Bone marrow (tissue), 2 donors: ENCODE results near the gene RSRC2.
"Not testable (repeated sequence)": the region's sequence is repeated elsewhere in the genome, so short reads cannot be mapped to it uniquely, and the experiment has no call there.

ENCODE experiments used
- DNase-seq, 2 donors: peaks; one replicate each; lab custom pipeline; 2025; lab: John Stamatoyannopoulos, UW

The RSRC2 gene

GRCh38 chr12:122526683-122527477, at the start of gene RSRC2, which contains the start of gene KNTC1:
Gene RSRC2 (minus strand): TSS chr12:122526936. CDS start chr12:122526853, 83 bp downstream.
Gene KNTC1 (plus strand): TSS chr12:122527249. CDS start chr12:122530064, 2,815 bp downstream.
- peak; percentile 94 to 100 for DNase-seq

DNA sequence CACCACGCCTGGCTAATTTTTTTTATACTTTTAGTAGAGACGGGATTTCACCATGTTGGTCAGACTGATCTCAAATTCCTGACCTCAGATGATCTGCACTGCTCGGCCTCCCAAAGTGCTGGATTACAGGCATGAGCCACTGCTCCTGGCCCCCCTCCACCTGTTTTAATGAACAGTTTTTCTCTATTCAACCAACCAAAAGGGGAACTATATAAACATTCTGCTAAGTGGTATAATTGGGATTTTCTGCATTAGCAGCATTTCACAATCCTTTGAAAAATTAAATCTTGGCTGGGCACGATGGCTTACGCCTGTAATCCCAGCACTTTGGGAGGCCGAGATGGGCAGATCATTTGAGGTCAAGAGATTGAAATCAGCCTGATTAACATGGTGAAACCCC, 45.1 kb upstream of the RSRC2 start:
- DNase-seq: no peak

DNA sequence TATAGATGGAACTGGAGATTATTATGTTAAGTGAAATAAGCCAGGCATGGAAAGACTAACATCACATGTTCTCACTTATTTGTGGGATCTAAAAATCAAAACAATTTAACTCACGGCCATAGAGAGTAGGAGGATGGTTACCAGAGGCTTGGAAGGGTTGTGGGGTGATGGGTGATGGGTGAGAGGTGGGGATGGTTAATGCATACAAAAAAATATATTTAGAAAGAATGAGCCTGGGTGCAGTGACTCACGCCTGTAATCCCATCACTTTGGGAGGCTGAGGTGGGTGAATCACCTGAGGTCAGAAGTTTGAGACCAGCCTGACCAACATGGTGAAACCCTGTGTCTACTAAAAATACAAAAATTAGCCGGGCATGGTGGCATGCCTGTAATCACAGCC, 43.3 kb upstream of the RSRC2 start:
- DNase-seq: not testable (repeated sequence)

- no peak for DNase-seq
Observed at GRCh38 chr12:122569288-122569687, 42.6 kb upstream of the RSRC2 start.

- not testable (repeated sequence) for DNase-seq
Observed at GRCh38 chr12:122566816-122567215, 40.1 kb upstream of the RSRC2 start.

DNA sequence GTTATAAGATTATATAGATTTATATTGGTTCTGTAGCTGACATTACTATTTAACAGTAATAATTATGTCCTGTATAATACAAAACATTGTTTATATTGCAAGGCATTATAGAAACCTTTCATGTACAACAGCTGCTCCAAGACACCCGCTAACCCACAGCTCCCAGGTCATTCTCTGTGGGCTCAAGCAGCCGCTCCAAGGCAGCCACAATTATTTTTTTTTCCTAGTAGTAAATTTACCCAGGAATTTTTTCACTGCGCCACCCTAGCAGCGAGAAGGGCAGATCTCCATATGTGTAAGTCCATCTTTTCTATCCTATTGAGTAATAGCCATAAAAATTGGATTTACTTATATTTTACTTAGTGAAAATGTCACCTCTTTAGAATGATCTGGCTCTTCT, 36.6 kb upstream of the RSRC2 start:
- DNase-seq: no peak

DNA sequence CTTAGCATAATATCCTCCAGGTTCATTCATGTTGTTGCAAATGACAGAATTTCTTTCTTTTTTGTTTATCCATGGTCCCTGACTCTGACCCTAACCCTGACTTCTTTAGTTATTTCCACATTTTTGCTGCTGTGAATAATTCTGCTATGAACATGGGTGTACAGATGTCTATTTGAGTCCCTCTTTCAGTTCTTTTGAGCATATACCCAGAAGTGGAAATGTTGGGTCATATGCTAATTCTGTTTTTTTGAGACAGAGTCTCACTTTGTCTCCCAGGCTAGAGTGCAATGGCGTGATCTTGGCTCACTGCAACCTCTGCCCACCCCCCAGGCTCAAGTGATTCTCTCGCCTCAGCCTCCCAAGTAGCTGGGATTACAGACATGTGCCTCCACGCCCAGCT, 33.4 kb upstream of the RSRC2 start:
- no peak for DNase-seq

- no peak for DNase-seq
Observed at GRCh38 chr12:122558745-122559641, 32.3 kb upstream of the RSRC2 start.

DNA sequence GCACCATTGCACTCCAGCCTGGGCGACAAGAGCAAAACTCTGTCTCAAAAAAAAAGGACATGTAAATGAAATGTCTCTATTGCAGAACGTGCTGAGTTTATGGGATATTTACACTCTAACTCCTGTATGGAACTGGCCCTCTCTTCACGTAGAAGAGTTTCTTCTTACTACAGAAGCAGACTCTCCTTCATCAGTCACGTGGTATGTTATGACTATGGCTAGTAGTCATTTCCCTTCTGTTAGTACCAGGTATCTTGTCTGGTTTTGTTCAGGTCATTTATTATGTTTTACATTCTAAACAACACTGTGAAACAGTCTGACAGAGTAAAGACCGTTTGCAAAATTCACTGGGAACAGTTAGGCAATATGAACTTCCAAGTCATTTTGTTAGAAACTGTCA, 20.6 kb upstream of the RSRC2 start:
- no peak for DNase-seq

- no peak for DNase-seq
Observed at GRCh38 chr12:122545855-122546254, 19.1 kb upstream of the RSRC2 start.

DNA sequence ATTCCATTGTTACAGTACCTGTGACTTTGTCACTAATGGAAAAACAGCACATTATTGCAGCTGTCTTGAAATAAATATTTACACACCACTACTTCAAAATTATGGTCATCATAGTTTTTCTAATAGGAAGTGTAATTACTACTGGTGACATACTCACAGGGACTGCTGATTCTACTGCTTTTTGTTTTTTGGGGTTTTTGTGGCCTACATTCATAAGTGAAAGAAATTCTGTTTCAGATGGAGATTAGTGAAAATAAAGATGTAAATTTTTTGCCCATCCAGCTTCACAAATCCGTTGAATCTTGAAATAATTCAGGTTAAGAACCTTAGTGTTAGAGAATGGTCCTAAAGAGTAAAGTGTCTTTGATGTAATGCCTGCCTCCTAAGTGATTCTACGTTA, 17.8 kb upstream of the RSRC2 start:
- DNase-seq: no peak

- no peak for DNase-seq
Observed at GRCh38 chr12:122538496-122538895, 11.8 kb upstream of the RSRC2 start.

DNA sequence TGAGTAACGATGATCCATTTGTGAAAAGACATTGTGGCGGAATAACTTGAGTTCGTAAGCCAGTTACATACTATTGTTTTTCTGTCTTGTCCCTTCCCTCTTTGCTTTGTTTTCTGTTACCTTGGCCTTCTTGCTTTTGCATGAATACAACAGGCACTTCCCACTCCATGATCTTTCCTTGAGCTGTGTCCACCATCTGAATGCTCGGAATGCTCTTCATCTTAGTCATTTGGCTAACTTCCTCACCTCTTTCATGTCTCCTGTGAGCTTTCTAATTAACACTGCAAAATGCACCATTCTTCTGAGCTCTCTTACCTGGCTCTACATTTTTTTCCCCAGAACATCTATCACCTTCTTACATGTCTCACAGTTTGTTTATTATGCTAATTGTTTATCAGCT, 10.3 kb upstream of the RSRC2 start:
- no peak for DNase-seq

DNA sequence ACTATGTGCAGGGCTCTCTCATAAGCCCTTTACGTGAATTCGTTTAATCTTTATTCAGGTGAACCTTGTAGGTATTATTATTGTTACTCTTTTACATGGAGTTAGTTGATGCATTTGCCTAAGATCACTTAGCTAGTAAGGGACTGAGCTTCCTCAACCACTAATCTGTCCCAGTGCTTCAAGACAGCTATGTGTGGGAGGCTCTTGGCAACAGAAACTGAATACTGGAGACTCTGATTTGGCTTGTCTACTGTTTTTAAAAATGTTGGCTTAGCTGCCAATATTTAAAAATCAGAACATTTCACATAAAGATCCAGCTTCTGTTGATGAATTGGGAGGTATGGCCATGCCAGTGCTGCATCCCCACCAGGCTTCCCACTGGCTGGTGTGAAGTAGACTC, 7.1 kb upstream of the RSRC2 start:
- no peak for DNase-seq

DNA sequence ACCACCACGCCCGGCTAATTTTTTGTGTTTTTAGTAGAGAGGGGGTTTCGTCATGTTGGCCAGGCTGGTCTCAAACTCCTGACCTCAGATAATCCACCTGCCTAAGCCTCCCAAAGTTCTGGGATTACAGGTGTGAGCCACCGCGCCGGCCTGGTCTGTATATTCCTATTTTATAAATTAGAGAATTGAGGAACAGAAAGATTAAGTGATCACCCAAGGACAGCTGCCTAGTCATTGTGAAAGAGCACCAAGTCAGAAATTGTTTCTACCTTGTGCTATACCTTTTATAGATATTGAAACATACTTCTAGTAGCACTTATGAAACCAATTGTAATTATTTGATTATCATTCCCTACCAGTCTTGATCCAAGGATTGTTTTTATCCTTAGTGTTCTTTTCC, 2.3 kb upstream of the RSRC2 start:
- no peak for DNase-seq

DNA sequence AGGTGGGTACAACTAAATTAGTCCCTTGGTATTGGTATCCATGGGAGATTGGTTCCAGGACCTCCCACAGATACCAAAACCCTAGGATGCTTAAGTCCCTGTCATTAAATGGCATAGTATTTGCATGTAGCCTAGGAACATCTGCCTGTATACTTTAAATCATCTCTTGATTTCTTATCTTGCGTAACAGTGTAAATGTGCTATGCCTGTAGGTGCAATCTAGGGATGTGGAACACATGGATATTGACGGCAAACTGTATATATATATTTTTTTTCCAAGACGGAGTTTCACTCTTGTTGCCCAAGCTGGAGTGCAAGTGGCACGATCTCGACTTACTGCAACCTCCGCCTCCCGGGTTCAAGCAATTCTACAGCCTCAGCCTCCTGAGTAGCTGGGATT, 1.8 kb upstream of the RSRC2 start:
- DNase-seq: no peak

DNA sequence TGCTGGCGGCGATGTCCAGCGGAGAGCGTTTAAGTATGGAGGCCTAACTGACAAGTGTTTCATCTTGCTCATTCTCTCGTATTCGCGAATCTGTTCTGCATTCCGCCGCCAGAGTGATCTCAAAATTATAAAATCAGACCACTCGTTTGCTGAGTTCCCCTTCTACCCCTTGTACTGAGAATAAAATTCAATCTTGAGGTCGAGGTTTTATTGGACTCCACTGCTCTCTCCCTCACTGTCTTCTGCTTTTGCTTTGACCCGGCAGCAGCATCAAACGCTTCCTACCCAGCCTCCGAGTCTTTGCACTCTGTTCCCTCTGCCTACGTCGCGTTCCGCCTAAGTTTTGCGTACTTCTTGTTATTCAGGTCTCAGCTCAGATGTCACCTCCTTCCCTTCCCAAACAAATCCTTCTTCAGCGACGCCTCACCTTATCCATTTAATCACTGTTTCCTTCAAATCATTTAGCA, 775 bp upstream of the RSRC2 start:
- peak in 1 of 2 donors; percentile 19 for DNase-seq

- DNase-seq: no peak
Observed at GRCh38 chr12:122523846-122524718, 2.7 kb downstream of the RSRC2 start.

DNA sequence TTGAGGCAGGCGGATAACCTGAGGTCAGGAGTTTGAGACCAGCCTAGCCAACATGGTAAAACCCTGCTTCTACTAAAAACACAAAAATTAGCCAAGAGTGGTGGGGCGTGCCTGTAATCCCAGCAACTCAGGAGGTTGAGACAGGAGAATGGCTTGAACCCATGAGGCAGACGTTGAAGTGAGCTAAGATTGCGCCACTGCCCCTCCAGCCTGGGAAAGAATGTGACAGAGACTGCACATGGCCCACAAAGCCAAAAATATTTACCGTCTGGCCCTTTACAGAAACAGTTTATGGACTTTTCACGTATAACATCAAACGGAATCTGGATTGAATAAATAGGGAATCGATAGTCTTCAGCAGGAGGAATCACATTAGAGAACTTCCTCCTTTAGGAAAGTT, 3.5 kb downstream of the RSRC2 start:
- DNase-seq: no peak

GRCh38 chr12:122520676-122521075, 6.1 kb downstream of the RSRC2 start:
- no peak for DNase-seq

DNA sequence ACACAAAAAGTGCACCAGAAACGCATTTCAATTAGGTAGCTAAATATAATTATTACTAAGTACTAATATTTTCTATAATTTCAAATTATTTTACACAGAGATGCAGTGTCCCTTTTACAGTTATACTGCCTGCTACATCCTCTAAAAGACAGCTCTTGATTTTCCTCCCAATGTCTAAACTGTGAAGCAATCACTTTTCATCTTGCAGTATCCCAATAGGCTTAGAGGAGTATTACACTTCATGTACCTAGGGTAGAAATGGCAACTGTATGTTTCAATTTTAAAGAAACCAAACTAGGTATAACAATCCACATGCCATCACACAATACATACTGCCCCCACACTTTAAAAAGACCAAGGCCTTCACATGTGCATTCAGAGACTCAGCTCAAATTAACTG, 7.3 kb downstream of the RSRC2 start:
- DNase-seq: no peak

- no peak for DNase-seq
Observed at GRCh38 chr12:122518908-122519307, 7.8 kb downstream of the RSRC2 start.
